ENCODE measurements around the gene MORN1. TPM values are rescaled to one million over a fixed set of nuclear protein-coding genes. Genes with fewer than 3 reads are reported as not detected.

Gene MORN1
- total and polyA plus RNA-seq, 8 donors, result 2.6 to 18.1 (median 5.7) TPM

- no peaks in the 10 kb centered on the region for H3K9me3 ChIP-seq
- no peak overlapping the region for H3K4me3 ChIP-seq
- DNase-seq, result no peak
- no peak overlapping the region for H3K27ac ChIP-seq
- peaks cover 2 to 6% (median 5%) of the 10 kb centered on the region in 4 donors for H3K4me1 ChIP-seq
- TF ChIP-seq EP300 (IDR thresholded peaks at IDR 0.05) (no peak), POLR2A (IDR thresholded peaks at IDR 0.05) (no peak), POLR2AphosphoS5 (IDR thresholded peaks at IDR 0.05) (no peak)
- TF ChIP-seq, protein P1, sequence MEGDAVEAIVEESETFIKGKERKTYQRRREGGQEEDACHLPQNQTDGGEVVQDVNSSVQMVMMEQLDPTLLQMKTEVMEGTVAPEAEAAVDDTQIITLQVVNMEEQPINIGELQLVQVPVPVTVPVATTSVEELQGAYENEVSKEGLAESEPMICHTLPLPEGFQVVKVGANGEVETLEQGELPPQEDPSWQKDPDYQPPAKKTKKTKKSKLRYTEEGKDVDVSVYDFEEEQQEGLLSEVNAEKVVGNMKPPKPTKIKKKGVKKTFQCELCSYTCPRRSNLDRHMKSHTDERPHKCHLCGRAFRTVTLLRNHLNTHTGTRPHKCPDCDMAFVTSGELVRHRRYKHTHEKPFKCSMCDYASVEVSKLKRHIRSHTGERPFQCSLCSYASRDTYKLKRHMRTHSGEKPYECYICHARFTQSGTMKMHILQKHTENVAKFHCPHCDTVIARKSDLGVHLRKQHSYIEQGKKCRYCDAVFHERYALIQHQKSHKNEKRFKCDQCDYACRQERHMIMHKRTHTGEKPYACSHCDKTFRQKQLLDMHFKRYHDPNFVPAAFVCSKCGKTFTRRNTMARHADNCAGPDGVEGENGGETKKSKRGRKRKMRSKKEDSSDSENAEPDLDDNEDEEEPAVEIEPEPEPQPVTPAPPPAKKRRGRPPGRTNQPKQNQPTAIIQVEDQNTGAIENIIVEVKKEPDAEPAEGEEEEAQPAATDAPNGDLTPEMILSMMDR (IDR thresholded peaks at IDR 0.05), result no peak
- no peaks in the 10 kb centered on the region for H3K27me3 ChIP-seq
- WGBS, 5 donors, result 79 to 86% (median 86%) methylated on average over 17 to 23 of the region's 23 CpGs
- H3K36me3 ChIP-seq, result no peaks in the 10 kb centered on the region
- intact Hi-C loops (cut with DNase I; ENCODE audit: low total_unique reads), result no loop called here
These were observed 43.5 kb downstream of the MORN1 start for GRCh38 chr1:2347896-2348295.

GRCh38 chr1:2347409-2347785, 44.0 kb downstream of the MORN1 start:
- Histone ChIP-seq H3K9me3 (no peaks in the 10 kb centered on the region), H3K4me3 (no peak overlapping the region), H3K36me3 (no peaks in the 10 kb centered on the region), H3K4me1 (peaks cover 0 to under 1% (median under 1%) of the 10 kb centered on the region in 4 donors), H3K27me3 (no peaks in the 10 kb centered on the region), H3K27ac (no peak overlapping the region)
- WGBS, 5 donors, result 74 to 93% (median 89%) methylated on average over 12 to 13 of the region's 13 CpGs; no CpG with 5 or more reads in 1 of the 5 donors
- DNase-seq, result no peak
- no peak for TF ChIP-seq EP300 (IDR thresholded peaks at IDR 0.05)
- TF ChIP-seq POLR2AphosphoS5 (IDR thresholded peaks at IDR 0.05), result no peak
- TF ChIP-seq, protein P1 (IDR thresholded peaks at IDR 0.05), result no peak
- no peak for TF ChIP-seq POLR2A (IDR thresholded peaks at IDR 0.05)
- intact Hi-C loops (cut with DNase I; ENCODE audit: low total_unique reads), result no loop called here

DNA sequence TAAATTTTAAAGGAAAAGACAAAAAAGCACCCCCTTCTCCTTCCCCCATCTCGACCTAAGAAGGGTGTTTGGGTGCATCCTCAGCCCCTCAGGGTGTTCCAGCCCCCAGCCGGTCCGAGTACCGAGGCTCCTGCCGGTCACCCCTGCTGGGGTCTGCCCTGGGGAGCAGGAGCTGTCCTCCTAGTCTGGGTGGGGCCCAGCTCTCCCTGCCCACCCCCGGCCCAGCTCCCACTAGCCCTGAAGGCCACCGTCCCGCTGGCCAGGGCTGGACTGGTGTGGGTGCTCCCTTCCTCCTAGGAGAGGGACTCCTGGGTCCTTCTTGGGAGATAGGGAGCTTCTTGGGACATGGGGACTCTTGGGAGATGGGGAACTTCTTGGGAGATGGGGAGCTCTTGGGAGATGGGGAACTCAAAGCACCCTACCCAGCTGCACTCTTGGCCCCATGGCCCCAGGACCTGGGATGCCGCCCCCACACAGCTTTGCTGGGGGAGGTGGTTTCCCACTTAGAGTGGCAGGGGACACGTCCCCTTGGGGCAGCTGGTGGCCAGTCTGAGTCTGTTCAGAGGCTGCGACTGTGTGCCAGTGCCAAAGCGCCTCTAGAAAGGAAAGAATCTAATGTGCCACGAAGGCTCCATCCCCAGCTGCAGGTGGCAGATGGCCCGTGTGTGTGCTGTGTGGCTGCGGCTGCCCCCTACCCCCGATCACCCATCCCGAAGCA, 44.5 kb downstream of the MORN1 start:
- intact Hi-C loops (cut with DNase I; ENCODE audit: low total_unique reads), result no loop called here
- no peaks in the 10 kb centered on the region for H3K27me3 ChIP-seq
- no peak overlapping the region for H3K27ac ChIP-seq
- H3K36me3 ChIP-seq, result no peaks in the 10 kb centered on the region
- H3K4me1 ChIP-seq, result no peaks in the 10 kb centered on the region
- no peak for TF ChIP-seq POLR2AphosphoS5 (IDR thresholded peaks at IDR 0.05)
- TF ChIP-seq, protein P1 (IDR thresholded peaks at IDR 0.05), result no peak
- TF ChIP-seq EP300 (IDR thresholded peaks at IDR 0.05), result no peak
- TF ChIP-seq POLR2A (IDR thresholded peaks at IDR 0.05), result no peak
- no peak overlapping the region for H3K4me3 ChIP-seq
- WGBS, 5 donors, result 80 to 90% (median 86%) methylated on average over 11 to 17 of the region's 17 CpGs
- DNase-seq, result no peak
- no peaks in the 10 kb centered on the region for H3K9me3 ChIP-seq

- TF ChIP-seq, protein P1 (IDR thresholded peaks at IDR 0.05), result no peak
- TF ChIP-seq POLR2AphosphoS5 (IDR thresholded peaks at IDR 0.05) (no peak), EP300 (IDR thresholded peaks at IDR 0.05) (no peak)
- intact Hi-C loops (cut with DNase I; ENCODE audit: low total_unique reads), result no loop called here
- 79 to 83% (median 82%) methylated on average over 11 to 24 of the region's 24 CpGs for WGBS, 5 donors
- no peaks in the 10 kb centered on the region for H3K9me3 ChIP-seq
- DNase-seq, result no peak
- no peak overlapping the region for H3K4me3 ChIP-seq
- H3K36me3 ChIP-seq, result no peaks in the 10 kb centered on the region
- no peak overlapping the region for H3K27ac ChIP-seq
- no peaks in the 10 kb centered on the region for H3K27me3 ChIP-seq
- no peaks in the 10 kb centered on the region for H3K4me1 ChIP-seq
These were observed 45.9 kb downstream of the MORN1 start for GRCh38 chr1:2345297-2346075.
